ENCODE measurements around the gene GGT6.

GGT6 gene

DNA sequence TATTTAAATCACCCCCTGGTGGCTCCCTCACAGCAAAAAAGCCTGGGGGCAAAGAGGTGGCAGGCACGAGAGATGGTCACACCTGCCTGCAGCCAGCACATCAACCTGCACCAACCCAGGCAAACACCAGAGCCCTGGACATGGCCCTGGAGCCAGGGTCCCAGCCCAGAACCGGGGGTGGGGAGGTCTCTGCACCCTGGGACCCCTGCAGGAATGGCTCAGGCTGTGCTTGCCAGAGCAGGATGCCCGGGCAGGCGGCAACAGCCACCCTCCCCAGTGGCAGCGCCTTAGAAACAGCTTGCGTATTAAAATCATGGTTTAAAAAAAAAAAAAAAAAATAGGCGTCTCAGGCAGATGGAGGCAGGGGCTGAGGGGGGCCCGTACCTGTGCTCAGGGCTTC is 21.4 kb downstream of the GGT6 start:
- DNase-seq (ENCODE audit: low read depth): no peak

DNA sequence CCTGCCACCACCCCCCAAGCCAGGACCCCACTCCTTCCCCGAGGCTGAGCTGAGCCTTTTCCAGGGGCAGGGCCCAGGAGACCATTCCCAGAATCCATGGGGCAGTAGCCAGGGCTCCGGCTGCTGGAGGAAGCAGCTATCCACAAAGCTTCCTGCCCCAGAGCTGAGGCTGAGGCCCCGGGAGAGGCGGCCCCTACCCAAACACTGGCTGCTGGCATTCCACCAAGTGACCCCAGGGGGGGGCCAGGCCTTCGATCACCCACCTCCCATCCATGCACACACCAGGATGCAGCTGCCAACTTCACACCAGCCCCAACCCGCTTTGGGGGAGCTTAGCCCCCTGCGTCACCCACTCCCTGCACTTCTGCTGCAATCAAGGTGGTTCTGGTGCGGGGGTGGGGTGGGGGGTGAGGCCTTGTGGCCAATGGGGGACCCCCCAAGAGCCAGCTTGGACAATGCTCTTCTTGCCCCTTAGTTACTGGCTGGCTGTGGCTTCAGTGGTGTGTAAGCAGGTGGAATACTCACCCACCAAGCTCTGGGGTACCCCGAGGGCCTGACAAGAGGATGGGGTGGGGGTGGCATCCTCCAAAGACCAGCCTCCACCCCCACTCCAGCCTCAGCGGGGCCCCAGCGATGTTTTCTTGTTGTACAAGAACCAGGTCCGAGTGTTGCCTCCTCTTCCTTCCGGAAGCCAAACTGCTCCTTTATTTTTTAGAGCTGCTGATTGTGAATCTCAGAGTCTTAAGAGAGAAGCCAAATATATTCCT is 22.0 kb downstream of the GGT6 start:
- no peak for DNase-seq (ENCODE audit: low read depth)

DNA sequence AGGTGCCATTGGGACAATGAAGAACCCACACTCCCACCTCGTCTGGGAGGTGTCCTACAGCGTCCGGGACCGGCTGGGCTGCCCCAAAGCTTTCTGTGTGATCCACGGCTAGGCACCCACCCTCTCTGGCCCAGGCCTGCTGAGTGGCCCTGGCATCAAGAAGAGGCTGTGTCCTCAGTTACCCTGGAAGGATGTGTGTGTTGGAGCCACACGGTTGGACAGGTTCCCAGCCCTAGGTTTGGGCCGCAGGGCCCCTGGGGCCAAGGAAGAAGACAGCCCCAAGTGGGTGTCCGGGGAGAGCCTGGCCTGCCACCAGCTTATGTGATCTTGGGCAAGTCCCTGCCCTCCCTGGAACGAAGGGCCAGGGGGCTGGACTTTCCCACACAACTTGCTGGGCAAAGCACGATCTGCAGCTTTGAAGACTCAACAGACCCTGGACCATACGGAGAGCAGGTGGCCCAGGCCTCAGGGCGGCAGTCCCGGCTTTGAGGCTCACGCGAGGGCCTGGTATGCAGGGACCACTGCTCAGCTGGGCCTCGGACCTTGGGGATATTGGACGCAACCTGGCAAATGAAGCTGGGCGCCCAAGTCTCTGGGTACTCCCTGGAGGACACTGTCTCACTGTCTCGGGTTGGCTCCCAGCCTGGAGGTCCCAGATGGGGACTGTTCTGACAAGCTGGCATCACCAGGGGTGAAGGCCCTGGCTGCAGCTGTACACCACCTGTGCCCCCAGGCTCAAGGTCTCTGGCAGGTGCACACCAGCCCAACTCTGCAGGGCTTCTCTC is 22.7 kb downstream of the GGT6 start:
- DNase-seq (ENCODE audit: low read depth): no peak

DNA sequence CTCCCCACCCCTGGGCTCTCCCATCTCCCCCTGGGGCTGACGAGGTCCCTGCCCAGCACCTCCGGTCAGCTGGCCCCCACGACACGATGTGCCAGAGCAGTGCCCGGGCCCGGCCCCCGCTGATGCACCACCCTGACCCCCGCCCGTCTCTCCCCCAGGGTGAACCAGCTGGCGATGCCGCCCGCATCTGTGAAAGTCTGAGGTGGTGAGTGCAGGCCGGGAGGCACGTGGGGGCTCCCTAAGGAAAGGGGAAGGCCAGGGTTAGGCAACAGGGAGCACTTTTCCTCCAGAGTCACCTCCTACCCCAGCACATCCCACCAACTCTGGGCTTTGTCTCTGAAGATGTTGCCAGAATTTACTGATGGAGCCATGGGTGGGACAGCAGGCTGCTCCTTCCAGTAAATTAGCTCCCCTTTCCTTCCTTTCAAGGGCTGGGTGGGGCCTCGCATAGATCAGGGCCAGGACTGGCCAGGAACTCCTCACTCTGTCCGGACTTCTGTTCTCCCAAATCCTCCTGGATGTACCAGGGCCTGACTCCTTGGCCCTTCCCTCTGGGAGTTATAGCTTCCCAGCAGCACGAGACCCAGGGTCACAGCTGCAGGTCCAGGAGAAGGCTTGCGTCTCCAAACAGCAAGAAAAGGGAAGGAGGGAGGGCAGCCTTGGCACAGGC is 23.5 kb downstream of the GGT6 start:
- DNase-seq (ENCODE audit: low read depth): no peak

DNA sequence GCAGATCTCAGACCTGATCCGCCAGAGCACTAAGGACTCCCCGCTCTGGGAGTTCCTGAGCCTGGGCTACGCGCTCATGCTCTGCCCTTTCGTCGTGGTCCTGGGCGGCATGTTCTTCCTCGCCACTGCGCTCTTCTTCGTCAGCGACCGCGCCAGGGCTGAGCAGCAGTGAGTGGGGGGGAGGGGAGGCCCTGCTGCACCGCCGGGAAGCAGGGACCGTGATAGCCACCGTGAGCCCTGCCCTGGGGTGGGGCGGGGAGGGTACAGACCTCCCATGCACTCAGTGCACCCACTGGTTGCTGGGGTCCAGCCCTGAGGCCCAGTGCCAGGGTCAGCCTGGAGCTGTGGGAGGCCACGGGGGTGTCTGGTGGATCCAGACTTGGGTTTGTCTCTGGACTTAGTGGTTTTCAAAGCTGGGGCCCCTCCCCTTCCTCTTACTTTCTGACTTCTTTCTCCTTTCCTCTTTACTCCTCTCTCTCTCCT is 24.1 kb downstream of the GGT6 start:
- DNase-seq (ENCODE audit: low read depth): no peak

DNA sequence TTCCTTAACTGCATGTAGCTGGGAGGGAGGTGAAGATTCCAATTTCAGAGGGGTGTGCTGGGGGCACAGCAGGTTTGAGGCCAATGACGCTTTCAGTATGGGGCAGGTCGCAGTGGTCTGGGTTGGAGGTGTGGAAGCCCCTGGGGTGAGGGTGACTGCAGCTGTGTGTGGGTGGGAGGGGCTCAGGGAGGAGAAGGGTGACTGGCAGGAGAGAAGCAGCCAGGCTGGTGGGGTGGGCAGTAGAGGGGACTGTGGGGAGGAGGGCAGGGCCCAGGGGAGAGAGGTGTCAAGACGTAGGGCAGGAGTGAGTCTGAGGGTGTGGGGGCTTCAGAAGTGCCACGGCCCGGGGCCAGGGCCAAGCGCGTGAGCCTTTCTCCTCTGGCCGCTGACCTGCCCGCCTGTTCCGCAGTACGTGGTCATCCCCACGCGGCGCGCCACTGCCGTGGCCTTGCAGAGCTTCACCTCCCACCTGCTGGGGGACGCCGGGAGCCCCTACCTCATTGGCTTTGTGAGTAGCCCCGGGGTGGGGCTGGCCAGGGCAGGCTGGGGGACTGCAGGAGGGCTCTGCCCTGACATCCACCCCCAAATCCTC is 24.6 kb downstream of the GGT6 start:
- DNase-seq (ENCODE audit: low read depth): no peak

DNA sequence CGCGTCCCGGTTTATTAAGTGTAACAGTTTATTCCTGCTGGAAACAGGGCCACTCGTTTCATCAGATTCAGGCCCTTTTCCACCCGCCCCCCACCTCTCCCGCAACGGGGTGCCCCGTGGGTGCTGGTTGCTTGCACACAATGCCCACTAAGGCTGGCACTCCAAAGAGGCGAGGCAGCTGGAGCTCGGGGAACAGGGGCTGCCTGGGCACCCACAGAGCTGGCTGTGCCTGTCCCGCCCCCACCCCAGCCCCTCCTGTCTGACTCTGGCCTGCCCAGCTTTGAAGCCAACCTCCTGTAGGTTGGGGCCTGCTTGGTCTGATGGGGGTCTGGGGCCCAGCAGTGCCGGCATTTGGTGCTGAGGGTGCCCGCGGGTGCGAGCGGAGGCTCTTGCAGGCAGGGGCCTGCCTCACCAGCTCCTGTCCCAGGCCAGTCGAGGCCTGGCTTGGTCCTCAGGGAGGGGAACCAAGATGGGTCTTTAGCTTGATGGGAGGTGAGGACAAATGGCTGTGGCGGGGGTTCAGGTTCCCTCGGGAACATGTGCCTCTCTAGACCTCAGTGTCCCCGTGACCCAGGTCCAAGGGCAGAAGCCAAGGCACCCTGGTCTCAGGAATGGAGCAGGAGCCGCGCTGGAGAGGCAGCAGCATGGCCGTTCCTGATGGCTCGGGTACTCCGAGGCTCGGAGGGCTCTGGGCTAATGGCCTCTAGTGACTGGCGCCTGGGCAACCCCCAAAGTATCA is 25.3 kb downstream of the GGT6 start:
- DNase-seq (ENCODE audit: low read depth): no peak

DNA sequence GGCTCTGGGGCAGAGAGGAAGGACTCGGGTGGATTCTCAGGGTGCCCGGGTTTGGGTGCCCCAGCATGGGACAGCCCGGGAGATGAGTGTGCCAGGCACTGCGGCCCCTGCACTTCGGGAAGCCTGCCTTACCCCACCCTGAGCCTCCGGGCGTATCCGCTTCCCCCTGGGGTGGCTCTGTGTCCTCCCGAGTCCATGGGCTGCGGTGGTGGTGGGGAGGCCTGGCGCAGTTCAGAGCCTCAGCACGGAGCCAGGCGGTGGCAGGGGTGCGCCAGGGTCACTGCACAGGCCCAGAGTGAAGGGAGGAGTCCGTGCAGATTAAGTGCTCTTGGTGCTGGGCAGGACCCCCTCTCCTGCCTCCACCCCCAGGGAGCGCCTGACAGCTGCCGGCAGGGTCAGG is 25.9 kb downstream of the GGT6 start:
- no peak for DNase-seq (ENCODE audit: low read depth)

DNA sequence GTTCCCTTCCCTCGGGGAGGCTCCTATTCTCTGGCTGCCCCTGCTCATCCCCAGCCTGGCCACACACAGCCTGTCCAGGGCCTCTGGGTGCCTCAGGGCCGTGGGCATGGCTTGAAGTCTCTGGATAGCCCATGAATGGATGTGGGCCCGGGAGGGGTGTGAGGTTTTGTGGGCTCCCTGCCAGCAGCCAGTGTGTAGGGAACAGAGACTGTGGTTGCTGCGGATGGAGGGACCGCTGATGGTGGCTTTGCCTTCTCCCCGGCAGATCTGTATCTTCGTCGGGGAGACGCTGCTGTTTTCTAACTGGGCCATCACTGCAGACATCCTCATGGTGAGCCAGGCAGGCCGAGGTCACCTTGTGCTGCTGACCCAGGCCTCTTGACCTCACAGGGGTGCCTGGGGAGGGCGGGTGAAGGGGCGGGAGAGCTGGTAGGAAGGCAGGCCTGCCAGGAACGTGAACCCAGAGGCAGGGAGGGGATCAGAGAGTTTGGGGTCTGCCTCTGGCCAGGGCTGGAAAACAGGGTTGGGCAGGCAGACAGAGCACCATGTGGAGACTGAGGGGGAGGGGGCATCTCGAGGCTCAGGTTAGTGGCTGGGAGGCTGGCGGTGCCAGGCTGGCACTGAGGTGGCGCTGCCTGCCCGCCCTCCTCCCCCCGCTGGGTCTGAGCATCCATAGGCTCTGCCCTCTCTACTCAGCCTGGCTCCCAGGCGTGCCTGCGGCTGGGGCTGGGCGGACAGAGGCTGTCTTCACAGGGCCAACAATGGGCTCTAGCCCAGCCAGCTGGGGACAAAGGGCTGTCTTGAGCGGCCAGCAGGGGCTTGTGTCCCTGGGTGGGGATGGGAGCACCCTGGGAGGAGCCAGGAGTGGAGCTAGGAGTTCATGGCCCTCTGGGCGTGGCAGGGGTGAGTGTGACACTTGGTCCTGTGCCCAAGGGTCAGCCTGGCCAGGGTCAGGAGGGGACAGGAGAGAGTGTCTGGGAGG is 26.6 kb downstream of the GGT6 start:
- DNase-seq (ENCODE audit: low read depth): no peak

DNA sequence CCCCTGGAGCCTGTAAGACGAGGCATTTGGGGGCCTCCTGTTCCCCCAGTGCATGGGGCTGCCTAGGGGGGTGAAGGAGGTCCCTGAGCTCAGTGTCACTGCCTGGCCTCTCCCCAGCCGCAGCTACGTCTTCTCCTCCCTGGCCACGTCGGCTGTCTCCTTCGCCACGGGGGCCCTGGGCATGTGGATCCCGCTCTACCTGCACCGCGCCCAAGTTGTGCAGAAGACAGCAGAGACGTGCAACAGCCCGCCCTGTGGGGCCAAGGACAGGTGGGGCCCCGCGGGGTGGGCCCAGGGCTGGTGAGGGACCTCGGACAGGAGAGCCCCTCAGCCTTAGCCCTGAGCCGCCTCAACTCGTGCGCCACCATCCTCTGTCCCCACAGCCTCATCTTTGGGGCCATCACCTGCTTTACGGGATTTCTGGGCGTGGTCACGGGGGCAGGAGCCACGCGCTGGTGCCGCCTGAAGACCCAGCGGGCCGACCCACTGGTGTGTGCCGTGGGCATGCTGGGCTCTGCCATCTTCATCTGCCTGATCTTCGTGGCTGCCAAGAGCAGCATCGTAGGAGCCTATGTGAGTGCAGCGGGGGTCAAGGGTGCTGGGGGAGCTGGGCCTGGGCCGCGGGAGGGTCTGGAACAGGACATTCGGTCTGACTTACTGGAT is 27.4 kb downstream of the GGT6 start:
- no peak for DNase-seq (ENCODE audit: low read depth)

DNA sequence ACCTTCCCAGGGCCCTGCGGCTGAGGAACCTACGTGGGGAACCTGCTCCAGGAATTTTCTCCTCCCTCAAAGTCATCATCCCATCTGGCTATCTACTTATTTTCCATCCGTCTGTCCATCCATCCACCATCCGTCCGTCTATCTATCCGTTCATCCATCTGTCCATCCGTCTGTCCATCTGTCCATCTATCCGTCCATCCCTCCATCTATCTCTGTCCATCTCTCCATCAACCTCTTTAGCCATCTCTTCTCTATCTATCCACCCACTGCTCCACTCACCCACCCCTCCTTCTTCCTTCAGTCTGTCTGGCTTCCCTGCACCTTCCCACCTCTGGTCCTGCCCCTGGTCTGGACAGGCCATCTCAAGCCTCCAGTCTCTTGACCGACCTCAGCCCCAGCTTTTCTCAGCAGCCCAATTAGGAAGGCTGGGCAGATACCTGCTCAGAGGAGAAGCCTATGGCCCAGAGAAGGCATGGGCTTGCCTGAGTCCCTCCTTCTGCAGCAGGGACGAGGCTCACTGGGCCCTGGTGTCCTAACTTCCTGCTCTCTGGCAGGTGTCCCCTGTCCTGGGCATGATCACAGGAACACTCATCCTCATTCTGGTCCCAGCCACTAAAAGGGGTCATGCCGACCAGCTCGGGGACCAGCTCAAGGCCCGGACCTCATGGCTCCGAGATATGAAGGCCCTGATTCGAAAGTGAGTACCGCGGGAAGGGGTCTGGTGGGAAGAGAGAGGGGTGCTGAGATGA is 28.2 kb downstream of the GGT6 start:
- DNase-seq (ENCODE audit: low read depth): no peak

DNA sequence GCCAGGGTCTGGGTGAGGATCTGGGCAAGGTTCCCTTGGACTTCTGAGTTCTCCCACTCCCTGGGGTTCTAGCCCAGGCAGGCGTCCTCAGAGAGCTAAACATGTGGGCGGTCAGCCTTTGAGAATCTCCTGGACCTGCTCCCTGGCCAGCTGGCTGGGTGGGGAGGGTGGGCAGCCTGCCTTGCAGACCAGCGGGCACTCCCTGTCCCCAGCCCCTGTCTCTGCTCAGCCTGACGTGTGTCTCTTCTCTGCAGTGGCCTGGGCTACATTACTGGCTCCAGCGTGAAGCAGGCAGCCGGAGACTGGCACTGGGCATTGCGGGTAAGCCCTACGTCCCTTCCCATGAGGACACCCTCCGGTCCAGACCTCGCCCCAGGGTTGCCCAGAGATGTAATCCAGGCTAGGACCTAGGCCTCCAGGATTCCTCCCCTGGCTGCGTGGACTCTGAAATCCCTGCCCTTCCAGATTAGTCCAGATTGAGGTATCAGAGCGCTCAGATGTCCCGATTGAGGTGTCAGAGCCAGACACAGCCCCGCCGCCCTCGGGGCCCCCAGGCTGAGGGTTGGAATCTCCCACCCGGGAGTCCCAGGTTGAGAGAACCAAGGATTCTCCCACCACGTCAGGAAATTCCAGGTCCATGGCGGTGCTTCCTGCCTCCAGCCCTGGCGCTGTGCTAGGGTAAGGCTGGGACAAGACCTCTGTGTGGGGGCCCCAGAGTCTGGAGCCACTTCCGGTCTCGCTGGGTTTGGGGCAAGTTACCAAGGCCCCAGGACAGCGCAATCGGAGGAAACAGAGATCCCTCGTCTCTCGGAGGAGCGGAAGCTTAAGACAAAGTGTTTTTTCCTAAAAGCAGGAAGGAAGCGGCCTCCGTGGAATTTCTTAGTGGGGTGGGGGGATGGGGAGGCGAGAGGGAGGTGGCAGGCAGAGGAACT is 29.3 kb downstream of the GGT6 start:
- DNase-seq (ENCODE audit: low read depth): no peak

DNA sequence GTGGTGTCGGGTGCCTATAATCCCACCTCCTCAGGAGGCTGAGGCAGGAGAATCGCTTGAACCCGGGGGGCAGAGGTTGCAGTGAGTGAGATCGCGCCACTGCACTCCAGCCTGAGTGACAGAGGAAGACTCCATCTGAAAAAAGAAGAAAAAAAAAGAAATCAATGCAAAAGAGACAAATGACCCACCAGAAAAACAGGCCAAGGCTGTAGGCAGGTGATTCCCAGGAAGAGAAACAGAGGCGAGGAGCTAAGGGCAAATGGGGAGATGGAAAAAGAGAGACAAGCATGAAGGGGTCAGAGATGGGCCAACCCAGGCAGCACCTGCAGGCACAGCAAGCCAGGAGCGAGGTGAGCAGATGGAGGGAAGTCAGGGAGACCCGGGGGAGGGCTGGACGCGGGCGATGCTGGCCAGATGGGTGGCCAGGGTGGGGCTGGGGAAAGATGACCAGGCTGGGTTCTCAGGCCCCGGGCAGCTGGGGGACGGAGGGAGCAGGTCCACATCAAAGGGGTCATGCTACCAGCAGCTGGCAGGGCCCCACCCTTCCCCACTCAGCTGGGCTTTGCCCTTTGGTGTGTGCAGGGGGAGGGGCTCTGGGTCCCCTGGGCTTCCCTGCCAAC is 30.7 kb downstream of the GGT6 start:
- DNase-seq (ENCODE audit: low read depth): no peak

DNA sequence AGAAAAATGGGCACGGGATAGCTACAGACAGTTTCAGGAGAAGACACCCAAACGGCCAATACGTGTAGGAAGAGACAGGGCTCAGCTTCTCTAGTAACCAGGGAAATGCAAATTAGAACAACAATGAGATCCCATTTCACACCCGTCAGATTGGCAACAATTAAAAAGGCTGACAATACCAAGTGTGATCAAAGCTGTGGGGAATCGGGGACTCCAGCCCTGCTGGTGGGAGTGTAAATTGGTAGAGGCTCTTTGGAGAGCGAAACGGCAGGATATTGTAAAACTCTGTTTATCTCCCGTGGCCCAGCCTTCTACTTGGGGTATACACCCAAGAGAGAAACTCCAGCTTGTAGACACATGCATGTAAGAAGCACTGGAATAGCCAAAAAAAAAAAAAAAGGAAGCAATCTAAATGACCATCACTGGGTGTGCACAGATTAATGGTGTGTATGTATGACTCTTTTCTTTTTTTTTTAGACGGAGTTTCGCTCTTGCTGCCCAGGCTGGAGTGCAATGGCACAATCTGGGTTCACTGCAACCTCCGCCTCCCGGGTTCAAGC is 32.7 kb downstream of the GGT6 start:
- no peak for DNase-seq (ENCODE audit: low read depth)

DNA sequence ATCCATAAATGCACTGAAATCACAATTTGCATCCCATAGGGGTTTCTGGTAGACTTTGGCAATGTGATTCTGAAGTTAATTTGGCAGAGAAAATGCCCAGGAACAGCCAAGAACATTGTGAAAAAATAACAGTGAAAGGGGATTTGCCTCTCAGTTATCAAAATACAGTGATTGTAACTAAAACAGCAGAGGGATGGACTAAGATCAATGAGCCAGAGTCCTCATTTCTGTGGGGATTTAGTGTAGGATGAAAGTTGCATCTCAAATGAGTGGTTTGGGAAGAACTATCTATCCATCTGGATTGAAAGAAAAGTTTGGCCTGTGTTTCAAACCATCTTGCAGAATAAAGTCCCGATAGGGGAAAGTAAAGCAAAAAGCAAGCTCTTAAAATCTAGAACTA is 33.2 kb downstream of the GGT6 start:
- DNase-seq (ENCODE audit: low read depth): no peak

DNA sequence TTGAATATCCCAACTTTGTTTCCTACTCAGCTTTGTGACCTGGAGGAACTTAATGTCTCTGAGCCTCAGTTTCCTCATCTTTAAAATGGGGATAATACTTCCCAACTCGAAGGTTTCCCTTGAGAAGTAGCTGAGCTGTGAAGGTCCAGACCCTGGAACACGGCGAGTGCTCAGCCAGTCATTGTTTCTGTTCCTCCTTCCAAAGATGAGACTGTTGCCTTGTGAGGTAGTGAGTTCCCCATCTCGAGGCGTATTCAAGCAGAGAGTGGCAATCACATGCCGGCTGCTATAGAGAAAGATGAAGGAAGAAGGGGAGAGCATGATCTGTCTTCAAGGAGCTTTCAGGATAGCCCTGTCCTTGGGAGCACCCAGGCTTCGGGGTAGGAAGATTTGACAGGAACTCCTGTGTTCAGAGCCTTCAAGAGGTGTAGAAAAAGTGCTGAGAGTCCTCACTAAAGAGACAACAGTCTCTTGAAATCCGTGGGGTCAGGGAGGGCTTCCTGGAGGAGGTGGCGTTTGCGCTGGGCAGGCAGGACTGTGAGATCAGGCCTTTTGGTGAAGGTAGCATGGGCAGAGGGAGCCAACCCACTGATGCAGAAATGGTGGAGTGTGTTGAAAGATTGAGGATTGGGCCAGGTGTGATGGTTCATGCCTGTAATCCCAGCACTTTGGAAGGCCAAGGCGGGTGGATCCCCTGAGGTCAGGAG is 34.5 kb downstream of the GGT6 start:
- no peak for DNase-seq (ENCODE audit: low read depth)

DNA sequence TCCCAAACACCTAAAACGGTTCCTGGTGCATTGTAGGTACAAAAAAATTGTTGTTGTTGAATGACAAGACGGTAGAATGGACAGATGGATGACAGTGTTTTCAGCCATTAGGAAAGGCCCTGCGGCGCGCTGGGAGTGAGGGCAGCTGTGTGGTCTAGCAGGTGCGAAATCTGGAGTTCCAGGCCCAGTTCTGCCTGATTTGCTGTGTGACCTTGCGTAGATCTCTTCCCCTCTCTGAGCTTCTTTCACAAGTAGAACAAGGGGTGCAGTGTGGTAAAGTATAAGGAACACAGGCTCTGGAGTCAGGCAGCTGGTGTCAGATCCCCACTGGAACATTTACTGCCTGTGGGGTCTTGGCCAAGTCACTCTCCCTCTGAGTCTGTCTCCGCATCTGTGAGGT is 36.4 kb downstream of the GGT6 start:
- no peak for DNase-seq (ENCODE audit: low read depth)
